ENCODE results near the gene CABLES2.

Gene CABLES2

GRCh38 chr20:62421716-62421990, 14.6 kb upstream of the CABLES2 start:
- H3K27ac ChIP-seq: no peak overlapping the region
- H4K20me1 ChIP-seq (ENCODE audit: insufficient read depth): no peaks in the 10 kb centered on the region
- no peaks in the 10 kb centered on the region for H3K79me2 ChIP-seq (ENCODE audit: insufficient read depth, low read depth)
- no peaks in the 10 kb centered on the region for H3K36me3 ChIP-seq (ENCODE audit: insufficient read depth)
- H3K4me1 ChIP-seq (ENCODE audit: low read depth, poor library complexity, severe bottlenecking): no peaks in the 10 kb centered on the region
- no peak overlapping the region for H3K9ac ChIP-seq
- TF ChIP-seq CTCF (conservative IDR thresholded peaks at IDR 0.05; ENCODE audit: low read depth, low read length): no peak
- H3K4me3 ChIP-seq (IDR thresholded peaks at IDR 0.05; ENCODE audit: insufficient read depth, low read depth, low read length): no peak overlapping the region
- no peak overlapping the region for H2AFZ ChIP-seq (ENCODE audit: low read depth)
- peaks cover 90% of the 10 kb centered on the region for H3K27me3 ChIP-seq (ENCODE audit: insufficient read depth, low read depth)
- H3K4me2 ChIP-seq: no peak overlapping the region

- no peak overlapping the region for H3K4me2 ChIP-seq
- H3K4me3 ChIP-seq (IDR thresholded peaks at IDR 0.05; ENCODE audit: insufficient read depth, low read depth, low read length): no peak overlapping the region
- no peak overlapping the region for H3K9ac ChIP-seq
- H3K79me2 ChIP-seq (ENCODE audit: insufficient read depth, low read depth): no peaks in the 10 kb centered on the region
- no peak overlapping the region for H2AFZ ChIP-seq (ENCODE audit: low read depth)
- H3K36me3 ChIP-seq (ENCODE audit: insufficient read depth): no peaks in the 10 kb centered on the region
- H3K27me3 ChIP-seq (ENCODE audit: insufficient read depth, low read depth): peaks cover 90% of the 10 kb centered on the region
- no peaks in the 10 kb centered on the region for H3K4me1 ChIP-seq (ENCODE audit: low read depth, poor library complexity, severe bottlenecking)
- no peaks in the 10 kb centered on the region for H4K20me1 ChIP-seq (ENCODE audit: insufficient read depth)
- TF ChIP-seq CTCF (conservative IDR thresholded peaks at IDR 0.05; ENCODE audit: low read depth, low read length): no peak
- H3K27ac ChIP-seq: no peak overlapping the region
Observed at GRCh38 chr20:62420846-62421715, 14.0 kb upstream of the CABLES2 start.

- Histone ChIP-seq H3K4me3 (IDR thresholded peaks at IDR 0.05; ENCODE audit: insufficient read depth, low read depth, low read length) (no peak overlapping the region), H3K9ac (no peak overlapping the region), H3K4me1 (ENCODE audit: low read depth, poor library complexity, severe bottlenecking) (no peaks in the 10 kb centered on the region), H3K4me2 (no peak overlapping the region), H4K20me1 (ENCODE audit: insufficient read depth) (no peaks in the 10 kb centered on the region), H3K27me3 (ENCODE audit: insufficient read depth, low read depth) (peaks cover 90% of the 10 kb centered on the region), H3K79me2 (ENCODE audit: insufficient read depth, low read depth) (no peaks in the 10 kb centered on the region), H3K27ac (no peak overlapping the region), H2AFZ (ENCODE audit: low read depth) (no peak overlapping the region), H3K36me3 (ENCODE audit: insufficient read depth) (no peaks in the 10 kb centered on the region)
- no peak for TF ChIP-seq CTCF (conservative IDR thresholded peaks at IDR 0.05; ENCODE audit: low read depth, low read length)
Observed at GRCh38 chr20:62419759-62420158, 12.7 kb upstream of the CABLES2 start.

- TF ChIP-seq CTCF (conservative IDR thresholded peaks at IDR 0.05; ENCODE audit: low read depth, low read length): no peak
- no peak overlapping the region for H3K4me2 ChIP-seq
- no peak overlapping the region for H2AFZ ChIP-seq (ENCODE audit: low read depth)
- no peaks in the 10 kb centered on the region for H3K4me1 ChIP-seq (ENCODE audit: low read depth, poor library complexity, severe bottlenecking)
- H3K79me2 ChIP-seq (ENCODE audit: insufficient read depth, low read depth): no peaks in the 10 kb centered on the region
- no peak overlapping the region for H3K4me3 ChIP-seq (IDR thresholded peaks at IDR 0.05; ENCODE audit: insufficient read depth, low read depth, low read length)
- H4K20me1 ChIP-seq (ENCODE audit: insufficient read depth): no peaks in the 10 kb centered on the region
- H3K27ac ChIP-seq: no peak overlapping the region
- H3K9ac ChIP-seq: no peak overlapping the region
- H3K27me3 ChIP-seq (ENCODE audit: insufficient read depth, low read depth): peaks cover 90% of the 10 kb centered on the region
- no peaks in the 10 kb centered on the region for H3K36me3 ChIP-seq (ENCODE audit: insufficient read depth)
Observed at GRCh38 chr20:62418709-62419487, 11.8 kb upstream of the CABLES2 start.

Measured in KMS-11 (cell line).